Breast epithelium (tissue), 3 donors: ENCODE measurements around the gene NAV3.

Source experiments
- CTCF ChIP-seq, 3 donors: fragments of 450-650 bp; IDR thresholded peaks; one replicate each; pipeline ENCODE4 v1.5.1; 2016 to 2017; ENCODE audit warnings: antibody characterized with exemption in 3 of 3, mild to moderate bottlenecking in 3 of 3, moderate library complexity in 3 of 3
- POLR2AphosphoS5 ChIP-seq, 3 donors: sonication (generic); formaldehyde crosslinking; IDR thresholded peaks; one replicate each; pipeline ENCODE4 v1.6.1; 2017; ENCODE audit warnings: antibody characterized with exemption in 3 of 3

GRCh38 chr12:77968571-77968970 lies 137.9 kb downstream of the NAV3 start:
- TF ChIP-seq CTCF (IDR thresholded peaks at IDR 0.05) (no peak), POLR2AphosphoS5 (IDR thresholded peaks at IDR 0.05) (no peak)
